ENCODE measurements around the gene ATG7.

DNA sequence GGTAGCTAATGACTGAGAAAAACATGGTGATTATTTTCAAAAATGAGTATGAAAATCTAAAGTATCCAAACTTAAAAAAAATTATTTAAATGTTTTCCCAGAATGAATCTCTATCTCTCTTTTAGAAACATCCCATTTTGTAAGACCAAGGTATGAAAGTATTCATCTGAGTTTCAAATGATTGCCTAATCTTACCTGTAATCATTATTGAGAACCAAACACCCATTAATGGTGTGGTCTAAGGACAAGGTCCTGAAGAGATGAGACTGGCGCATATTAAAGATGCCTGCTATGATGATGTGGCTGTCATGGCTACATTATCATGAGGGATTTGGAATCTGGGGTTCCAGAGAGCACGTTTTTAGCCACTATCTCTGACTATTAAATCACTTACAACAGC, 206.0 kb downstream of the ATG7 start:
- TF ChIP-seq EZH2 (optimal IDR thresholded peaks at IDR 0.05; ENCODE audit: low read depth, low read length) = no peak
- TF ChIP-seq, protein P1, sequence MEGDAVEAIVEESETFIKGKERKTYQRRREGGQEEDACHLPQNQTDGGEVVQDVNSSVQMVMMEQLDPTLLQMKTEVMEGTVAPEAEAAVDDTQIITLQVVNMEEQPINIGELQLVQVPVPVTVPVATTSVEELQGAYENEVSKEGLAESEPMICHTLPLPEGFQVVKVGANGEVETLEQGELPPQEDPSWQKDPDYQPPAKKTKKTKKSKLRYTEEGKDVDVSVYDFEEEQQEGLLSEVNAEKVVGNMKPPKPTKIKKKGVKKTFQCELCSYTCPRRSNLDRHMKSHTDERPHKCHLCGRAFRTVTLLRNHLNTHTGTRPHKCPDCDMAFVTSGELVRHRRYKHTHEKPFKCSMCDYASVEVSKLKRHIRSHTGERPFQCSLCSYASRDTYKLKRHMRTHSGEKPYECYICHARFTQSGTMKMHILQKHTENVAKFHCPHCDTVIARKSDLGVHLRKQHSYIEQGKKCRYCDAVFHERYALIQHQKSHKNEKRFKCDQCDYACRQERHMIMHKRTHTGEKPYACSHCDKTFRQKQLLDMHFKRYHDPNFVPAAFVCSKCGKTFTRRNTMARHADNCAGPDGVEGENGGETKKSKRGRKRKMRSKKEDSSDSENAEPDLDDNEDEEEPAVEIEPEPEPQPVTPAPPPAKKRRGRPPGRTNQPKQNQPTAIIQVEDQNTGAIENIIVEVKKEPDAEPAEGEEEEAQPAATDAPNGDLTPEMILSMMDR (IDR thresholded peaks at IDR 0.05; ENCODE audit: low read length) = no peak

Measured in MM.1S (cell line).